Thyroid gland (tissue), 4 donors: ENCODE data around the gene PTPRE. TPM values are rescaled to one million over a fixed set of nuclear protein-coding genes. Genes with fewer than 3 reads are reported as not detected.

Source experiments
- DNase-seq, 2 donors: peaks; one replicate each; pipeline ENCODE4 v3.0.0-alpha.2; 2019
- H3K27ac ChIP-seq, 3 donors: fragments of 200-600 bp; sonication (generic); 1 replicate in 2 of 3; 2 replicates in 1 of 3; pipeline ENCODE4 v1.5.1; 2016 to 2019; ENCODE audit warnings: mild to moderate bottlenecking in 1 of 3, moderate library complexity in 1 of 3
- H3K27me3 ChIP-seq: fragments of 200-600 bp; sonication (generic); one replicate; pipeline ENCODE4 v1.5.1; 2019
- H3K36me3 ChIP-seq, 2 donors: fragments of 200-600 bp; sonication (generic); one replicate each; pipeline ENCODE4 v1.5.1; 2016 to 2019
- H3K4me1 ChIP-seq, 2 donors: fragments of 200-600 bp; sonication (generic); one replicate each; pipeline ENCODE4 v1.5.1; 2017 to 2019
- H3K4me3 ChIP-seq, 3 donors: fragments of 200-600 bp; sonication (generic); replicated peaks in 1 of 3; 1 replicate in 2 of 3; 2 replicates in 1 of 3; pipeline ENCODE4 v1.5.1; 2016; ENCODE audit warnings: mild to moderate bottlenecking in 1 of 3
- H3K9me3 ChIP-seq: fragments of 200-600 bp; sonication (generic); one replicate; pipeline ENCODE4 v1.5.1; 2017
- CTCF ChIP-seq, 6 experiments: fragments of 200-600 bp in 3 of 6; fragments of 450-650 bp in 3 of 6; sonication (generic) in 3 of 6; IDR thresholded peaks; one replicate each; pipeline ENCODE4 v1.5.1; 2016 to 2019; ENCODE audit warnings: antibody characterized with exemption in 6 of 6, mild to moderate bottlenecking in 2 of 6, inconsistent platforms in 1 of 6, moderate library complexity in 1 of 6
- POLR2A ChIP-seq, 2 donors: fragments of 450-650 bp; IDR thresholded peaks; one replicate each; pipeline ENCODE4 v1.6.1; 2017; ENCODE audit warnings: antibody characterized with exemption in 2 of 2, mild to moderate bottlenecking in 2 of 2, moderate library complexity in 1 of 2
- WGBS, 2 donors: methylation state at CpG; one replicate each; pipeline ENCODE4 v1.1.5; 2017; 5-methylcytosine and 5-hydroxymethylcytosine counted together
- intact Hi-C: fragments of 100-400 bp; cut with DNase I; formaldehyde crosslinking; loops from one replicate; pipeline ENCODE4 v1.15.1; 2023
- total RNA-seq, 4 donors: library from RNA; depleted of rRNA; stranded (reverse); fragments of >200 nt; gene quantifications; one replicate each; pipeline ENCODE4 v1.2.3, GENCODE V29; 2016

The PTPRE gene
- total RNA-seq, 4 donors from 2014 or later = 16.8 to 25.0 (median 19.4) TPM

- no peak for DNase-seq
- Histone ChIP-seq H3K36me3 (no peaks in the 10 kb centered on the region), H3K27ac (peak overlapping the region in 1 of 3 donors; percentile 23), H3K4me1 (no peaks in the 10 kb centered on the region), H3K27me3 (no peaks in the 10 kb centered on the region), H3K4me3 (no peak overlapping the region), H3K9me3 (no peaks in the 10 kb centered on the region)
- WGBS, 2 donors = 70 to 78% methylated on average over 10 of the region's 10 CpGs
- TF ChIP-seq POLR2A (IDR thresholded peaks at IDR 0.05) (no peak), CTCF (IDR thresholded peaks at IDR 0.05) (no peak)
- intact Hi-C loops = no loop called here
Measured at GRCh38 chr10:127943336-127943910, 36.5 kb downstream of the PTPRE start.

- Histone ChIP-seq H3K27ac (no peak overlapping the region), H3K9me3 (no peaks in the 10 kb centered on the region), H3K36me3 (no peaks in the 10 kb centered on the region), H3K4me1 (no peaks in the 10 kb centered on the region), H3K4me3 (no peak overlapping the region), H3K27me3 (no peaks in the 10 kb centered on the region)
- no peak for TF ChIP-seq CTCF (IDR thresholded peaks at IDR 0.05)
- TF ChIP-seq POLR2A (IDR thresholded peaks at IDR 0.05) = no peak
- WGBS, 2 donors = 86% methylated on average over 2 of the region's 2 CpGs
- intact Hi-C loops = no loop called here
- DNase-seq = no peak
Measured at GRCh38 chr10:127944256-127944655, 37.4 kb downstream of the PTPRE start.

GRCh38 chr10:127945341-127945758, 38.4 kb downstream of the PTPRE start:
- TF ChIP-seq POLR2A (IDR thresholded peaks at IDR 0.05) = no peak
- TF ChIP-seq CTCF (IDR thresholded peaks at IDR 0.05) = no peak
- no peak for DNase-seq
- no peaks in the 10 kb centered on the region for H3K9me3 ChIP-seq
- intact Hi-C loops = no loop called here
- no peak overlapping the region for H3K27ac ChIP-seq
- no peaks in the 10 kb centered on the region for H3K4me1 ChIP-seq
- no peaks in the 10 kb centered on the region for H3K36me3 ChIP-seq
- H3K27me3 ChIP-seq = no peaks in the 10 kb centered on the region
- WGBS, 2 donors = 75 to 89% methylated on average over 2 of the region's 2 CpGs
- H3K4me3 ChIP-seq = no peak overlapping the region

GRCh38 chr10:127945948-127946711, 39.2 kb downstream of the PTPRE start:
- intact Hi-C loops = no loop called here
- Histone ChIP-seq H3K4me1 (no peaks in the 10 kb centered on the region), H3K36me3 (no peaks in the 10 kb centered on the region), H3K27ac (no peak overlapping the region), H3K4me3 (no peak overlapping the region), H3K27me3 (no peaks in the 10 kb centered on the region), H3K9me3 (no peaks in the 10 kb centered on the region)
- 83 to 91% methylated on average over 6 of the region's 6 CpGs for WGBS, 2 donors
- no peak for TF ChIP-seq CTCF (IDR thresholded peaks at IDR 0.05)
- no peak for TF ChIP-seq POLR2A (IDR thresholded peaks at IDR 0.05)
- no peak for DNase-seq

GRCh38 chr10:127947211-127947610, 40.3 kb downstream of the PTPRE start:
- WGBS, 2 donors = 60 to 77% methylated on average over 1 of the region's 1 CpG

More at GRCh38 chr10:127947211-127947610, 40.3 kb downstream of the PTPRE start:
- H3K4me1 ChIP-seq = no peaks in the 10 kb centered on the region
- DNase-seq = no peak
- H3K4me3 ChIP-seq = no peak overlapping the region
- no peak for TF ChIP-seq POLR2A (IDR thresholded peaks at IDR 0.05)
- no peak for TF ChIP-seq CTCF (IDR thresholded peaks at IDR 0.05)
- H3K36me3 ChIP-seq = no peaks in the 10 kb centered on the region
- H3K9me3 ChIP-seq = no peaks in the 10 kb centered on the region
- no peak overlapping the region for H3K27ac ChIP-seq
- intact Hi-C loops = no loop called here
- H3K27me3 ChIP-seq = no peaks in the 10 kb centered on the region
